Measurements from ENCODE around the gene MRPL20.

GRCh38 chr1:1440262-1441001 is 33.3 kb upstream of the MRPL20 start:
- no peak for TF ChIP-seq CSRNP3 (CRISPR knock-in tag; IDR thresholded peaks at IDR 0.05)
- no peak for TF ChIP-seq ZC3H10 (CRISPR knock-in tag; IDR thresholded peaks at IDR 0.05)
- no peak for TF ChIP-seq ARNTL (CRISPR knock-in tag; IDR thresholded peaks at IDR 0.05; ENCODE audit: borderline replicate concordance, low read depth)
- no peak for TF ChIP-seq POU6F1 (CRISPR knock-in tag; IDR thresholded peaks at IDR 0.05; ENCODE audit: borderline replicate concordance, low read depth)
- TF ChIP-seq OSR1 (CRISPR knock-in tag; IDR thresholded peaks at IDR 0.05), result no peak
- no peak for TF ChIP-seq ESRRG (CRISPR knock-in tag; IDR thresholded peaks at IDR 0.05)
- no peak for TF ChIP-seq ZFP30 (CRISPR knock-in tag; IDR thresholded peaks at IDR 0.05)

Data from SK-N-SH treated with all-trans-retinoic acid at 6 μM for 48 hours (cell line).